HAP-1 (cell line): ENCODE measurements around the gene CADPS2.
A peak's percentile ranks its signal among the peaks of the same experiment; 100 is the strongest.
"Not testable (repeated sequence)": the region's sequence is repeated elsewhere in the genome, so short reads cannot be mapped to it uniquely, and the experiment has no call there.

Experiments used
- DNase-seq, 2 experiments: peaks; one replicate each; pipeline ENCODE4 v3.0.0-alpha.2; 2016 to 2020; ENCODE audit warnings: low spot score in 2 of 2
- H3K27me3 ChIP-seq: fragments of 250-450 bp; sonication (Bioruptor Pico); 2 replicates; pipeline ENCODE4 v1.5.1; 2020; ENCODE audit warnings: low read depth, mild to moderate bottlenecking, moderate library complexity
- H3K36me3 ChIP-seq: fragments of 250-450 bp; sonication (Bioruptor Pico); replicated peaks from 2 replicates; pipeline ENCODE4 v1.5.1; 2020; ENCODE audit warnings: mild to moderate bottlenecking
- H3K4me1 ChIP-seq: fragments of 250-450 bp; sonication (Bioruptor Pico); 2 replicates; pipeline ENCODE4 v1.5.1; 2020; ENCODE audit warnings: mild to moderate bottlenecking
- H3K4me3 ChIP-seq: fragments of 250-450 bp; sonication (Bioruptor Pico); 2 replicates; pipeline ENCODE4 v1.5.1; 2020; ENCODE audit warnings: mild to moderate bottlenecking, moderate library complexity
- H3K9me3 ChIP-seq: fragments of 250-450 bp; sonication (Bioruptor Pico); 2 replicates; pipeline ENCODE4 v1.5.1; 2020; ENCODE audit warnings: mild to moderate bottlenecking, moderate library complexity
- in situ Hi-C: fragments of 300-500 bp; cut with MboI; formaldehyde crosslinking; loops from 3 replicates; pipeline ENCODE4 v1.14.3; 2020; ENCODE audit warnings: low sequenced_read_pairs, inconsistent platforms, mixed read lengths

CADPS2 gene

GRCh38 chr7:122844191-122844988 lies 41.9 kb downstream of the CADPS2 start:
- no peaks in the 10 kb centered on the region for H3K9me3 ChIP-seq
- H3K4me3 ChIP-seq = no peak overlapping the region
- no peaks in the 10 kb centered on the region for H3K4me1 ChIP-seq
- 0 out of 2 replicates have a peak, but pooled peaks cover 2% of the 10 kb centered on the region for H3K27me3 ChIP-seq
- in situ Hi-C loops = no loop called here
- H3K36me3 ChIP-seq = no peaks in the 10 kb centered on the region
- DNase-seq = no peak

GRCh38 chr7:122842971-122843370 lies 43.3 kb downstream of the CADPS2 start:
- H3K27me3 ChIP-seq = 0 out of 2 replicates have a peak, but pooled peaks cover 2% of the 10 kb centered on the region
- H3K9me3 ChIP-seq = no peaks in the 10 kb centered on the region
- in situ Hi-C loops = no loop called here
- no peak overlapping the region for H3K4me3 ChIP-seq
- DNase-seq = no peak
- no peaks in the 10 kb centered on the region for H3K36me3 ChIP-seq
- no peaks in the 10 kb centered on the region for H3K4me1 ChIP-seq

- H3K9me3 ChIP-seq, in situ Hi-C loops, DNase-seq, H3K36me3 ChIP-seq, H3K27me3 ChIP-seq, H3K4me3 ChIP-seq, H3K4me1 ChIP-seq: not testable (repeated sequence)
These were observed 50.0 kb downstream of the CADPS2 start for GRCh38 chr7:122836286-122836685.

GRCh38 chr7:122834571-122834942 lies 51.7 kb downstream of the CADPS2 start:
- H3K4me3 ChIP-seq, H3K9me3 ChIP-seq, in situ Hi-C loops, H3K36me3 ChIP-seq, H3K27me3 ChIP-seq, H3K4me1 ChIP-seq: not testable (repeated sequence)
- DNase-seq = peak in 1 of 2 experiments; percentile 41

- no peaks in the 10 kb centered on the region for H3K36me3 ChIP-seq
- H3K4me3 ChIP-seq = no peak overlapping the region
- no peaks in the 10 kb centered on the region for H3K9me3 ChIP-seq
- 0 out of 2 replicates have a peak, but pooled peaks cover 3% of the 10 kb centered on the region for H3K27me3 ChIP-seq
- DNase-seq = no peak
- no peaks in the 10 kb centered on the region for H3K4me1 ChIP-seq
- in situ Hi-C loops = no loop called here
These were observed 52.2 kb downstream of the CADPS2 start for GRCh38 chr7:122833888-122834570.

- DNase-seq = no peak
- Histone ChIP-seq H3K4me3 (no peak overlapping the region), H3K27me3 (peaks cover 3% of the 10 kb centered on the region; the same call in 1 of the 2 replicates), H3K4me1 (no peaks in the 10 kb centered on the region), H3K9me3 (no peaks in the 10 kb centered on the region), H3K36me3 (no peaks in the 10 kb centered on the region)
- in situ Hi-C loops = no loop called here
These were observed 54.8 kb downstream of the CADPS2 start for GRCh38 chr7:122831436-122831835.

- no peak for DNase-seq
- in situ Hi-C loops = no loop called here
- Histone ChIP-seq H3K27me3 (peaks cover 3% of the 10 kb centered on the region; the same call in 1 of the 2 replicates), H3K4me1 (no peaks in the 10 kb centered on the region), H3K9me3 (no peaks in the 10 kb centered on the region), H3K4me3 (no peak overlapping the region), H3K36me3 (no peaks in the 10 kb centered on the region)
These were observed 56.3 kb downstream of the CADPS2 start for GRCh38 chr7:122829962-122830361.

GRCh38 chr7:122827763-122828162 lies 58.5 kb downstream of the CADPS2 start:
- no peak overlapping the region for H3K4me3 ChIP-seq
- DNase-seq = no peak
- peaks cover under 1% of the 10 kb centered on the region; the same call in 1 of the 2 replicates for H3K27me3 ChIP-seq
- in situ Hi-C loops = no loop called here
- no peaks in the 10 kb centered on the region for H3K36me3 ChIP-seq
- H3K9me3 ChIP-seq = no peaks in the 10 kb centered on the region
- H3K4me1 ChIP-seq = no peaks in the 10 kb centered on the region

GRCh38 chr7:122813845-122814244 lies 72.4 kb downstream of the CADPS2 start:
- H3K27me3 ChIP-seq = peaks cover 7% of the 10 kb centered on the region; the same call in 1 of the 2 replicates
- no peak overlapping the region for H3K4me3 ChIP-seq
- no peaks in the 10 kb centered on the region for H3K9me3 ChIP-seq
- no peaks in the 10 kb centered on the region for H3K4me1 ChIP-seq
- in situ Hi-C loops = no loop called here
- no peaks in the 10 kb centered on the region for H3K36me3 ChIP-seq
- no peak for DNase-seq

GRCh38 chr7:122803851-122804250 lies 82.4 kb downstream of the CADPS2 start:
- Histone ChIP-seq H3K9me3 (no peaks in the 10 kb centered on the region), H3K27me3 (no peaks in the 10 kb centered on the region), H3K4me3 (no peak overlapping the region), H3K36me3 (no peaks in the 10 kb centered on the region), H3K4me1 (no peaks in the 10 kb centered on the region)
- in situ Hi-C loops = no loop called here
- no peak for DNase-seq

GRCh38 chr7:122803323-122803722 lies 82.9 kb downstream of the CADPS2 start:
- no peaks in the 10 kb centered on the region for H3K27me3 ChIP-seq
- in situ Hi-C loops = no loop called here
- H3K4me3 ChIP-seq = no peak overlapping the region
- H3K36me3 ChIP-seq = no peaks in the 10 kb centered on the region
- no peak for DNase-seq
- H3K9me3 ChIP-seq = no peaks in the 10 kb centered on the region
- no peaks in the 10 kb centered on the region for H3K4me1 ChIP-seq

- Histone ChIP-seq H3K4me3 (no peak overlapping the region), H3K36me3 (no peaks in the 10 kb centered on the region), H3K4me1 (no peaks in the 10 kb centered on the region), H3K27me3 (no peaks in the 10 kb centered on the region), H3K9me3 (no peaks in the 10 kb centered on the region)
- in situ Hi-C loops = no loop called here
- DNase-seq = no peak
These were observed 83.9 kb downstream of the CADPS2 start for GRCh38 chr7:122802301-122802751.

- peaks cover 5% of the 10 kb centered on the region; the same call in 1 of the 2 replicates for H3K27me3 ChIP-seq
- DNase-seq = no peak
- no peaks in the 10 kb centered on the region for H3K36me3 ChIP-seq
- in situ Hi-C loops = no loop called here
- H3K4me1 ChIP-seq = no peaks in the 10 kb centered on the region
- no peaks in the 10 kb centered on the region for H3K9me3 ChIP-seq
- no peak overlapping the region for H3K4me3 ChIP-seq
These were observed 94.2 kb downstream of the CADPS2 start for GRCh38 chr7:122791959-122792545.

- in situ Hi-C loops = no loop called here
- Histone ChIP-seq H3K27me3 (peaks cover 5% of the 10 kb centered on the region; the same call in 1 of the 2 replicates), H3K36me3 (no peaks in the 10 kb centered on the region), H3K4me1 (no peaks in the 10 kb centered on the region), H3K4me3 (no peak overlapping the region), H3K9me3 (no peaks in the 10 kb centered on the region)
- no peak for DNase-seq
These were observed 95.7 kb downstream of the CADPS2 start for GRCh38 chr7:122790591-122790990.
